ENCODE measurements around the gene LTO1. TPM values are rescaled to one million over a fixed set of nuclear protein-coding genes. Genes with fewer than 3 reads are reported as not detected.

LTO1 gene
- total and polyA plus RNA-seq, 2 of the 13 experiments (the other 11 are each of a cell fraction or from before 2014, with no cell fraction given): 11.8 to 15.0 TPM

DNA sequence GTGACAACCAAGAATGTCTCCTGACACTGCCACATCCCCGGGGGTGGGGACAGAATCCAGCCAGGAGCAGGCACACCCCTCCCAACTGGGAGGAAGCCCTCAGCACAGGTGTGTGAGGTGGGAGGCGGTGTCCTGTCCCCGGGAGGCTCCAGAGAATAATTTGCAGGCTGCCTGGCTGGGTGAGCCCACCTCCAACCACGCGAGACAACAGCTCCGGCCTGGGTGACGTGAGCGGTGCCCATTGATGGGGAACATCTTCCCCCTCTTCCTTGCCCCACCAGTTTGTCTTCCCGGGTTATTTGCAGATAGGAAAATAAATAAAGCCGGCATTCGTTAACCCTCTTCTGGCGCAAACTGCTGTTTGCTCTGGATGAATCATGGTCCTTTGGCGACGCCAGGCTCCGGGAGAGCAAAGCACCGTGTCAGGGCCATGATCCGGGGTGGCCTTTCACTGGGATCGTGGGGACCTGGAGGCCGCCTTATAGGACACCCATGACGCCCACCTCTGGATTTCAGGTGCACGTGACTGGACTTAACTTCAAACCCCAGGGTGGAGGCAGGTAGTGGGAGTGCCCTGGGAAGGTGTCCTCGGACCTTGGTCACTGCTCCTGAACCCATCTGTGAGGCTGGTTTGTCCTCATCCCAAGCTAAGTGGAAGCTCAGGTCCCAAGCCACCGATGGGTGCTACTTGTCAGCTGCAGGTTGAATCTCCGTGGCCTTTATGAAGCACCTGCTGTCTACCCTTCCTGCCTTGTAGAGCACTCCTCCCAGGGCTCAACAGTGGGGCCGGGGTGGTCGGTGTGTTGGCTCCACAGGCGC, 20.3 kb downstream of the LTO1 start (continued):
- TF ChIP-seq ZSCAN21 (CRISPR knock-in tag; IDR thresholded peaks at IDR 0.05; ENCODE audit: borderline replicate concordance) (peak; percentile 56; the same call in 1 of the 2 replicates), ZSCAN22 (CRISPR knock-in tag; IDR thresholded peaks at IDR 0.05) (no peak), CHCHD3 (CRISPR knock-in tag; IDR thresholded peaks at IDR 0.05) (no peak), ARID4A (CRISPR knock-in tag; IDR thresholded peaks at IDR 0.05; ENCODE audit: borderline replicate concordance) (peak; percentile 68; the same call in 1 of the 2 replicates), YEATS4 (CRISPR knock-in tag; IDR thresholded peaks at IDR 0.05; ENCODE audit: borderline replicate concordance) (peak; percentile 40; the same call in 1 of the 2 replicates), ZNF691 (CRISPR knock-in tag; IDR thresholded peaks at IDR 0.05; ENCODE audit: borderline replicate concordance, low read depth) (no peak), PHF20 (CRISPR knock-in tag; IDR thresholded peaks at IDR 0.05) (no peak), GFI1 (CRISPR knock-in tag; IDR thresholded peaks at IDR 0.05; ENCODE audit: borderline replicate concordance) (0 out of 2 replicates have a peak, but pooled peaks have one; percentile 58), ZNF576 (CRISPR knock-in tag; IDR thresholded peaks at IDR 0.05) (no peak), ZNF263 (CRISPR knock-in tag; IDR thresholded peaks at IDR 0.05) (peak; percentile 37; the same call in 1 of the 2 replicates), RFXAP (CRISPR knock-in tag; IDR thresholded peaks at IDR 0.05; ENCODE audit: borderline replicate concordance) (0 out of 2 replicates have a peak, but pooled peaks have one; percentile 33), FOXA1 (IDR thresholded peaks at IDR 0.05) (peak; percentile 64), FOXA1 (CRISPR knock-in tag; IDR thresholded peaks at IDR 0.05) (peak; percentile 86), ZNF124 (CRISPR knock-in tag; IDR thresholded peaks at IDR 0.05) (no peak), NKX3-1 (CRISPR knock-in tag; IDR thresholded peaks at IDR 0.05) (peak; percentile 41; the same call in 1 of the 2 replicates), ASH2L (IDR thresholded peaks at IDR 0.05; ENCODE audit: insufficient read length, low read depth, low read length) (peak; percentile 61), ZNF180 (CRISPR knock-in tag; IDR thresholded peaks at IDR 0.05; ENCODE audit: borderline replicate concordance, low read depth) (no peak), MTA1 (CRISPR knock-in tag; IDR thresholded peaks at IDR 0.05; ENCODE audit: borderline replicate concordance) (peak; percentile 73; the same call in 1 of the 2 replicates), ZFAT (CRISPR knock-in tag; conservative IDR thresholded peaks at IDR 0.05) (no peak), NCOR1 (IDR thresholded peaks at IDR 0.05; ENCODE audit: borderline replicate concordance, low read length) (peak; percentile 71; the same call in 1 of the 2 replicates), BRCA1 (CRISPR knock-in tag; IDR thresholded peaks at IDR 0.05) (peak; percentile 40; the same call in 1 of the 2 replicates), ZNF234 (CRISPR knock-in tag; conservative IDR thresholded peaks at IDR 0.05) (no peak)
- TF ChIP-seq, protein P1, sequence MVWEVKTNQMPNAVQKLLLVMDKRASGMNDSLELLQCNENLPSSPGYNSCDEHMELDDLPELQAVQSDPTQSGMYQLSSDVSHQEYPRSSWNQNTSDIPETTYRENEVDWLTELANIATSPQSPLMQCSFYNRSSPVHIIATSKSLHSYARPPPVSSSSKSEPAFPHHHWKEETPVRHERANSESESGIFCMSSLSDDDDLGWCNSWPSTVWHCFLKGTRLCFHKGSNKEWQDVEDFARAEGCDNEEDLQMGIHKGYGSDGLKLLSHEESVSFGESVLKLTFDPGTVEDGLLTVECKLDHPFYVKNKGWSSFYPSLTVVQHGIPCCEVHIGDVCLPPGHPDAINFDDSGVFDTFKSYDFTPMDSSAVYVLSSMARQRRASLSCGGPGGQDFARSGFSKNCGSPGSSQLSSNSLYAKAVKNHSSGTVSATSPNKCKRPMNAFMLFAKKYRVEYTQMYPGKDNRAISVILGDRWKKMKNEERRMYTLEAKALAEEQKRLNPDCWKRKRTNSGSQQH (CRISPR knock-in tag; IDR thresholded peaks at IDR 0.05; ENCODE audit: low read depth): peak; percentile 46; the same call in 1 of the 2 replicates

Measured in HepG2 (cell line).